HG03159 (cell line): Measurements from ENCODE around the gene CDK5R2.

Experiments
- ATAC-seq: cut with Tn5 transposase; IDR thresholded peaks from one replicate; pipeline ENCODE4 v1.9.1; 2021; ENCODE audit warnings: mild to moderate bottlenecking, moderate library complexity; ENCODE audit not compliant: unreplicated experiment

The CDK5R2 gene

GRCh38 chr2:219001577-219002394 lies 42.3 kb downstream of the CDK5R2 start:
- no peak for ATAC-seq

DNA sequence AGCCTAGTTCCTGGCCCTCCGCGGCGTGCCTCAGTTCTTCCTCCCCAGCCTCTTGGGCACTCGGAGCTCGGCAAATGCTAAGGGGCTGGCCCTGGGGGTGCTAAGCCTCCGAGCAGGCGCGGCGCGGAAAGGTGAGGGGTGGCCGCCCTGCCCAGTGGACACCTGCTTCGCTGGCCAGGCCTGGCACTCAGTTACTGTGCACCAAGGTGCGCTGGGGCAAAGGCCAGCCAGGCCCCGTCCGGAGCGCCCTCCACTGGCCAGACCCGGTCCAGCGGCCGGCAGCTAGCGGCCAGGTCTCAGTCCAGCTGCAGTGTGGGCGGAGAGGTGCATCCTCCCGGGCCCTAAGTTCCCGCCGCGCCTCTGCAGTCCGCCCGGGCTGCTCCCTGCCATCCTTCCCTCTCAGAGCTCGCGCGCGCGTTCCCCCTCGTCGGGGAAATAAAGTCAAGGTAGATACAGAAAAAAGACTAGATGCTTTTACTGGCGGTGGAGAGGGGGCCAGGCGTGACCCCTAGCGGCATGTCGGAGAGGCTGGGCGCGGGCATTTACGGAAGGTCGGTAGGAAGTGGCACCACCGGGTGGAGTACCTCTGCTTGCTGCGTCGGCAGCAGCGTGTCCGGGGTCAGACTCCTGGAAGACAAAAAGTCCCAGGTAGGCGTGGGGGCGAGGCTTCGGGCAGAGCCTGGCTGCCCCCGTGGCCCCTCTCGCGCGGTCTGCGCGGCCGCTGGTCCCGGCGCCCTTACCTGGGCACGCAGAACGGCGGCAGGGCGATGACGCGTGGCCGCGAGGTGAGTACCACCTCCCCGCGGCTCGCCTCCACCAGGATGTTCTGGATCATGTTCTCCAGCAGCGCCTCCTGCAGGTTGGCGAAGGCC lies 43.2 kb downstream of the CDK5R2 start:
- no peak for ATAC-seq

DNA sequence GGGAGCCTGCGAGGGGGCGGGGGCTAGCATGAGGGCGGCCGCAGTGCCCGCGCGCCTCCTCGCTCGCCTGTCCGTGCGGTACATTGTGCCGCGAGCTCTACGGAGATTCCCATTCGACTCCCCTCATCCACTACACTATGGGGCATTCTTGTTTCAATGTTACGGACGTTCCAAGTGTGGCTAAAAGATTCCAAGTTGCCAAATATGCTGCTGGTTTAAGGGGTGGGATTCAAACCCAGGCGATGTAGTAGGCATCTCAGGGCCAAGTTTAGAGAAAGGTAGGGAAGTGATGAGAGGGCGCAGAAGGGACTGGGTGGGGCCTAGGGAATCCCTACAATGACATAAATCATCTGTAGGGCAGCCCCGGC lies 43.8 kb downstream of the CDK5R2 start:
- no peak for ATAC-seq

DNA sequence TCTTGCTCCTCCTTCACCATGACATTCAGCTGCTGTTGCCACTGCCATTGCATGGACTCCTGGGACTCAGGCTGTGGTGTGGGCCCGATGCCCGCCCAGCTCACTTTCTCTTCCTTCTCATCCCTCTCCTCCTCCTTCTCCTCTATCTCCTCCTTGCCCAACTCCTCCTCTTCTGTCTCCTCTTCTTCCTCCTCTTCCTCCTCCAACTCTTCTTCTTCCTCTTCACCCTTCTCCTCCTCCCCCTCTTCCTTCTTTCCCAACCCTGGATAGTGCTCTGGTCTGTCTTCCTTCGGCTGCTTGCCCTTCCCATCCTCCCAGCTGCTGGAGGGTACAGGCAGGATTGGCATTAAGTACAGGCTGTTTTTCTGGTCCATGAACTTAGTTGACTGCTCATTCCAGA lies 44.5 kb downstream of the CDK5R2 start:
- no peak for ATAC-seq

DNA sequence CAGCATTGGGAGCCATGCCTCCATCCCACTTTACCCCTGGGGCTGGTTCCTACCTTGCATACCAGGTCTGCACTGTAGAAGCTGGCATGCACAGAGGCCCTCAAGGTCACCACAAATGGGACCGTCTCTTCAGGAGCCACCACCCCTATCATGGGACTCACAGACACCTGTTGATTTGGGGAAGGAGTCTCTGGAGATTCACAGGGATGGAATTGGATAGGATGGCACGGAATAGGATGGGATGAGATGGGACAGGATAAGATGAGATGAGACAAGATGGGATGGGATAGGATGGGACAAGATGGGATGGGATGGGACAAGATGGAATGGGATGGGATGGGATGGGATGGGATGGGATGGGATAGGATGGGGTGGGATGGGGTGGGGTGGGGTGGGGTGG lies 49.8 kb downstream of the CDK5R2 start:
- ATAC-seq: no peak

- no peak for ATAC-seq
Measured at GRCh38 chr2:219010162-219010756, 50.8 kb downstream of the CDK5R2 start.

DNA sequence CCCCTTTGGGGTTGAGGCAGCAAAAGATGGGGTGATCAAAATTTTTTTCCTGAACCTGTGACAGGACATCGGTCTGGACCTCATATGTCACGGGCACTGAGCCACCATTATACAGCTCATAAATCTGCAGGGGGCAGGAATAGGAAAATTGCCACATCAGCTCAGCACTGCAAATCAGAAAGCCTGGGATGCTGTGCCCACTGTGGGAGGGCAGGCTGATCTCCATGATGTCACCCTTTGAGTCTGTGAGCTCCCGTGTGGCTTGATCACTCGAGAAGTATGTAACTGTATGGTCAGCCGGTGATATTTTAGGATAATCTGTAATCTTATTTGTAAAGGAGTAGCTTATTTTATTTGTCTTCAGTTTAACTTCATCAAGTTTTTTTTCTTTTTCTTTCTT lies 51.4 kb downstream of the CDK5R2 start:
- ATAC-seq: no peak
